GM23248 (cell line): ENCODE measurements around the gene FBXO46. TPM values are rescaled to one million over a fixed set of nuclear protein-coding genes. Genes with fewer than 3 reads are reported as not detected.

Experiments used
- DNase-seq: peaks from one replicate; pipeline ENCODE4 v3.0.0-alpha.2; 2015
- H2AFZ ChIP-seq: fragments of 200-600 bp; sonication (generic); 2 replicates; pipeline ENCODE4 v1.6.1; 2016; ENCODE audit warnings: antibody characterized with exemption
- H3F3A ChIP-seq: fragments of 200-600 bp; sonication (generic); 2 replicates; pipeline ENCODE4 v1.6.1; 2016; ENCODE audit warnings: mild to moderate bottlenecking, antibody characterized with exemption, mixed run types; ENCODE audit not compliant: insufficient read depth
- H3K27ac ChIP-seq: fragments of 200-600 bp; sonication (generic); 2 replicates; pipeline ENCODE4 v1.5.1; 2016; ENCODE audit warnings: mild to moderate bottlenecking
- H3K27me3 ChIP-seq: fragments of 200-600 bp; sonication (generic); replicated peaks from 2 replicates; pipeline ENCODE4 v1.6.1; 2016; ENCODE audit warnings: mild to moderate bottlenecking; ENCODE audit not compliant: insufficient read depth
- H3K36me3 ChIP-seq: fragments of 200-600 bp; sonication (generic); 2 replicates; pipeline ENCODE4 v1.6.1; 2016; ENCODE audit warnings: low read depth, mild to moderate bottlenecking
- H3K4me1 ChIP-seq: fragments of 200-600 bp; sonication (generic); 2 replicates; pipeline ENCODE4 v1.6.1; 2016; ENCODE audit warnings: mild to moderate bottlenecking; ENCODE audit not compliant: insufficient read depth
- H3K4me2 ChIP-seq: fragments of 200-600 bp; sonication (generic); one replicate; pipeline ENCODE4 v1.6.1; 2016; ENCODE audit warnings: mild to moderate bottlenecking; ENCODE audit not compliant: unreplicated experiment
- H3K4me3 ChIP-seq: fragments of 200-600 bp; sonication (generic); 2 replicates; pipeline ENCODE4 v1.5.1; 2016; ENCODE audit warnings: mild to moderate bottlenecking
- H3K79me2 ChIP-seq: fragments of 200-600 bp; sonication (generic); 2 replicates; pipeline ENCODE4 v1.6.1; 2016; ENCODE audit warnings: mild to moderate bottlenecking; ENCODE audit not compliant: insufficient read depth
- H3K9ac ChIP-seq: fragments of 200-600 bp; sonication (generic); 2 replicates; pipeline ENCODE4 v1.6.1; 2016; ENCODE audit warnings: mild to moderate bottlenecking
- H3K9me2 ChIP-seq: fragments of 200-600 bp; sonication (generic); 2 replicates; pipeline ENCODE4 v1.6.1; 2016; ENCODE audit warnings: mixed run types, mild to moderate bottlenecking, moderate library complexity; ENCODE audit not compliant: insufficient read depth
- H3K9me3 ChIP-seq: fragments of 200-600 bp; sonication (generic); one replicate; pipeline ENCODE4 v1.6.1; 2017; ENCODE audit warnings: low read depth
- H4K20me1 ChIP-seq: fragments of 200-600 bp; sonication (generic); 2 replicates; pipeline ENCODE4 v1.6.0; 2016; ENCODE audit not compliant: insufficient read depth
- EZH2 ChIP-seq: fragments of 200-600 bp; sonication (generic); IDR thresholded peaks from 2 replicates; pipeline ENCODE4 v1.6.1; 2018; ENCODE audit warnings: antibody characterized with exemption, mild to moderate bottlenecking; ENCODE audit not compliant: insufficient read depth, poor library complexity, severe bottlenecking
- EZH2phosphoT487 ChIP-seq: fragments of 200-600 bp; sonication (generic); IDR thresholded peaks from 2 replicates; pipeline ENCODE4 v1.6.1; 2018; ENCODE audit warnings: antibody characterized with exemption, moderate library complexity, mild to moderate bottlenecking, low read depth; ENCODE audit not compliant: insufficient read depth
- WGBS, 2 experiments: methylation state at CpG; one replicate each; pipeline ENCODE4 v1.1.6; 2015 to 2017; ENCODE audit warnings: low lambda C conversion rate in 2 of 2, low coverage in 1 of 2; ENCODE audit errors: missing lambda C conversion rate in 2 of 2; 5-methylcytosine and 5-hydroxymethylcytosine counted together
- in situ Hi-C: fragments of 300-500 bp; cut with MboI; formaldehyde crosslinking; loops from 2 replicates; pipeline ENCODE4 v1.15.0; 2020
- polyA plus RNA-seq: library from polyadenylated mRNA; unstranded; fragments of >200 nt; fragmentation: Nextera tagmentation; extraction: Ambion mirVana; gene quantifications from 2 replicates; pipeline ENCODE4 v1.2.1, GENCODE V29; 2016
- total RNA-seq: library from RNA; depleted of rRNA; stranded (reverse); fragments of >200 nt; shearing (Covaris generic); gene quantifications from 2 replicates; pipeline ENCODE4 v1.2.3, GENCODE V29; 2014; rRNA removed

FBXO46 gene, protein sequence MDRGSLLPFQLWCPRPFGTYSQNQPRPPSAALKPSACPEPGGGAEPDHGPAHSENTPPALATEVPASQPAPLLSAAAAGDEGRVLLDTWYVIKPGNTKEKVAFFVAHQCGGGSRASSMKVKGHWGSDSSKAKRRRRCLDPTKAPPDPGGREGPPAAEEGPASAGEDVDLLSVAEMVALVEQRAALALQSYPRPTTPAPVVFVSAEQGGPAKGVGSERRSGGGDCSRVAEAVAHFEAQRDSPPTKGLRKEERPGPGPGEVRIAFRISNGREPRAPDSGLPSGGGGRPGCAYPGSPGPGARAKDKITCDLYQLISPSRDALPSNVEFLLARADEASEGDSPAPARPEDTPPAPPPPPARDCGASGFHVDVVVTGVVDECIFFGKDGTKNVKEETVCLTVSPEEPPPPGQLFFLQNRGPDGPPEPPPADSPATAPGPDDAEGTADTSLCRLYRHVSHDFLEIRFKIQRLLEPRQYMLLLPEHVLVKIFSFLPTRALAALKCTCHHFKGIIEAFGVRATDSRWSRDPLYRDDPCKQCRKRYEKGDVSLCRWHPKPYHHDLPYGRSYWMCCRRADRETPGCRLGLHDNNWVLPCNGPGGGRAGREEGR
- total RNA-seq, result 6.3 and 9.1 TPM in 2 replicates
- polyA plus RNA-seq, result 3.1 and 3.3 TPM in 2 replicates

DNA sequence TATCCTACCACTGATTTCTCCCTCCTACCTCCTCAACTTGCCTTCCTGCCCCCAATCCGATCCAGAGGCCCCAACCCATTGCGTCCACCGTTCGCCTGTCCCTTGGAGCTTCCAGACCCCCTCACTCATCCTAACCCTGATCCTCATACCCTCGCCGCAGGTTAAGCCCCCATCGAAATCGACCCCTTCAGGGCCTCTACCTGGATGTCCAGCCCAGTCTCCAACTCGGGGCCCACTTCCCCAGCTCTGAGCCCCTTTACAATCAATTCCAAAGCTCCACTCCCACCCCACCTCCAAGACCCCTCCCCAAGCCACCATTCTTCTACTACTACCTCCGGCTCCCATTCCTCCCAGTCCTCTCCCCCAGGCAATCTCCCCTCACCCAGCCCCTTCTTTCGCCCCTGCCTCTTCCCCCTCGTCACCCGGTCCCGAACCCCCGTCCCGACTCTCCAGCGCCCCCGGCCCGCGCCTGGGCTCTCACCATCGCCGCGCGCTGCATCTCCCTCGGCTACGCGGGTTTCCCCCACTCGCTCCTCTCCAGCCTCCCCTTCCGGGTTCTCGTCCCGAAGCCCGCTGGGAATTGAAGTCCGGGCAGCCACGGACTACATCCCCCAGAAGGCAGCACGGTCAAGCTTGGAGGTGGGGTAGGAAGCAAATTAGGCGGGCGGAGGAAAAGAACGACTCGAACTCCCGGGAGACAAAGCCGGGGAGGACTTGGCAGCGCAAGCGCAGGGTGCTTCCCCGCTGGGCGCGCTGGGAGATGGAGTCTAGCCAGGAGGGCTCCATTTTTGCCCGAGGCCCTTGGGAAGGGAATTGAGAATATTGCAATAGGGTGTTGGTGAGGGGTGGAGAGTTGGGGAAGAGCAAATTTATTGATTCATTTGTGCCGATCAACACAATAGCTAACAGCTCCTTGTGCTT lies at the start of gene FBXO46:
FBXO46 (minus strand) TSS at position 529 of the 921 bp plus-strand sequence. CDS start 17,401 bp downstream, outside the sequence.
- no peaks in the 10 kb centered on the region for H3K27me3 ChIP-seq
- 1% methylated on average over 32 to 48 of the region's 48 CpGs for WGBS, 2 experiments

DNA sequence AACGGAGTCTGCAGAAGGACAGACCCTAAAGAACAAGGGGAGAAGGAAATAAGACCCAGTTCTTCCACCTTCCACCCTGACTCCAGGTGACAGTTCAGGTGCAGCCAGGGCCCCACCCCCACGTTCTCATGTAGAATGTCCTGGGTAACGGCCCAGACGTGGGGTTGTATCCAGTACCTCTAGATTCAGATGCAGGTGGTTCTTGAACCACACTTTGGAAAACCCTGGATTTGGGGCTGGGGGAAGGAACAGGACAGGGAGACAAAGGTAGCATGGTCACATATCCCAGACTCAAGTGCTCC lies 49.4 kb upstream of the FBXO46 start:
- peaks cover 8% of the 10 kb centered on the region; the same call in 1 of the 2 replicates for H3K36me3 ChIP-seq
- no peak overlapping the region for H3K27ac ChIP-seq
- in situ Hi-C loops, result no loop called here
- H3K4me3 ChIP-seq, result no peak overlapping the region
- H4K20me1 ChIP-seq, result no peaks in the 10 kb centered on the region
- H3K27me3 ChIP-seq, result no peaks in the 10 kb centered on the region
- H3K9me2 ChIP-seq, result no peaks in the 10 kb centered on the region
- TF ChIP-seq EZH2 (no peak), EZH2phosphoT487 (no peak)
- H3K4me1 ChIP-seq, result peaks cover 19% of the 10 kb centered on the region
- H3K9ac ChIP-seq, result no peak overlapping the region
- peaks cover 11% of the 10 kb centered on the region for H3F3A ChIP-seq
- no peak overlapping the region for H3K4me2 ChIP-seq
- no peak for DNase-seq
- WGBS, 2 experiments, result 75 to 94% methylated on average over 4 of the region's 4 CpGs
- H2AFZ ChIP-seq, result no peak overlapping the region
- peaks cover 5% of the 10 kb centered on the region; the same call in 1 of the 2 replicates for H3K79me2 ChIP-seq
- H3K9me3 ChIP-seq, result no peaks in the 10 kb centered on the region

More for the DNA sequence above, at the start of gene FBXO46:
- H3K9me3 ChIP-seq, result no peaks in the 10 kb centered on the region
- in situ Hi-C loops, result no loop called here
- H3K27ac ChIP-seq, result peak within 1 kb of the TSS; percentile 19; the same call in 1 of the 2 replicates
- DNase-seq, result peak; percentile 99
- no peaks in the 10 kb centered on the region for H3K36me3 ChIP-seq
- H3K4me1 ChIP-seq, result peaks cover 5% of the 10 kb centered on the region; the same call in 1 of the 2 replicates
- peaks cover 51% of the 10 kb centered on the region for H3K79me2 ChIP-seq
- H3K4me2 ChIP-seq, result peak within 1 kb of the TSS; percentile 95
- TF ChIP-seq EZH2phosphoT487 (no peak), EZH2 (no peak)
- peak within 1 kb of the TSS; percentile 88 for H2AFZ ChIP-seq
- H3K9me2 ChIP-seq, result no peaks in the 10 kb centered on the region
- no peaks in the 10 kb centered on the region for H3F3A ChIP-seq
- no peaks in the 10 kb centered on the region for H4K20me1 ChIP-seq
- peak within 1 kb of the TSS; percentile 90 for H3K4me3 ChIP-seq
- H3K9ac ChIP-seq, result peak within 1 kb of the TSS; percentile 87

DNA sequence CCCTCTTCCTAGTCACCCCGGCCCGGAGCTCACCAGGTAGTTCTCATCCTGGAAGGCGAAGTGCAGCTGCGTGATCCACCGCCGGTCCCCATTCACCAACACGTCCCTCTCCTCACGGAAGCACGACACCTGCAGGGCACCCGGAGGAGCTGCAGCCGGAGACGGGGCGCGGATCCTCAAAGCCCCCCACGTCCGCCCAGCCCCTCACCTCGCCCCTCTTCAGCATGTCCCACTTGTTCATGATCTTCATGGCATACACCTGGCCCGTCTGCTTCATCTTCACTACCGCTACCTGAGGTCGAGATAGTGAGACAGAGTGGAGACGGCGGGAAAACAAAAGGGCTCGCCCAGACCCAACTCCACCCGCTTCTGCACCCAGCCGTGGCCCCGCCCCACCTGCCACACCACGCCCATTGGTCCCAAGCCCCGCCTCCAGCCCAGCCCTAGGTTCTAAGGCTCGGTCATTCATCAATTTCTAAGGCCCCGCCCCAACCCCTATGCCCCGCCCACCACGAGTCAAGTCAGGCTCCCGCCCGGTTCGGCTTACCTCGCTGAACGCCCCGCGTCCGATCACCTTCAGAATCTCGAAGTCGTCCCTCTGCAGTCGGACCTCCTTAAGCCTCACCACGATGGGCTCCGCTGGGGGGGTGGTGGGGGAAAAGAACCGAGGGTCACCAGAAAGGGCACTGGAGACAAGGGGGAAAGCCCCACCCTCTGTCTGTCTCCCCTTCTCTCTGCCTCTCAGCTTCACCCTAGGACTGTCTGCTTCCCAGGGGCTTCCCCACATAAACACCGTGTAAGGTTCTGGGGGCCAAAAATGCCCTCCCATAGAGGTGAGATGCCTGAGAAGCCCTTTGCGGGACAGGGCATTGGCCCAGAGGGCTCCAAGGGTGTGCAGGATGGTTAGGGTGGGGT lies 48.8 kb upstream of the FBXO46 start:
- Histone ChIP-seq H3K27me3 (no peaks in the 10 kb centered on the region), H3K27ac (no peak overlapping the region), H3K9ac (no peak overlapping the region), H2AFZ (no peak overlapping the region), H3K36me3 (peaks cover 8% of the 10 kb centered on the region; the same call in 1 of the 2 replicates), H3F3A (peaks cover 14% of the 10 kb centered on the region), H4K20me1 (no peaks in the 10 kb centered on the region), H3K4me2 (no peak overlapping the region), H3K9me3 (no peaks in the 10 kb centered on the region), H3K79me2 (no peaks in the 10 kb centered on the region), H3K4me1 (peaks cover 19% of the 10 kb centered on the region), H3K9me2 (no peaks in the 10 kb centered on the region), H3K4me3 (no peak overlapping the region)
- no peak for TF ChIP-seq EZH2
- no peak for TF ChIP-seq EZH2phosphoT487
- in situ Hi-C loops, result no loop called here
- peak; percentile 69 for DNase-seq
- WGBS, 2 experiments, result 43 to 48% methylated on average over 38 to 48 of the region's 48 CpGs
